Measurements from ENCODE around the gene SEMA4F.

SEMA4F gene

GRCh38 chr2:74668087-74668486 is 14.0 kb downstream of the SEMA4F start:
- H3K4me3 ChIP-seq (replicated peaks; ENCODE audit: low read depth, low read length), result no peak overlapping the region
- no peak for DNase-seq (ENCODE audit: low read depth)
- no peak for TF ChIP-seq CTCF (IDR thresholded peaks at IDR 0.05; ENCODE audit: low read length, missing control alignments)

GRCh38 chr2:74670263-74670662 is 16.2 kb downstream of the SEMA4F start:
- no peak for DNase-seq (ENCODE audit: low read depth)
- no peak for TF ChIP-seq CTCF (IDR thresholded peaks at IDR 0.05; ENCODE audit: low read length, missing control alignments)

GRCh38 chr2:74671479-74671878 is 17.4 kb downstream of the SEMA4F start:
- peak; percentile 58 for DNase-seq (ENCODE audit: low read depth)
- TF ChIP-seq CTCF (IDR thresholded peaks at IDR 0.05; ENCODE audit: low read length, missing control alignments), result no peak
- no peak overlapping the region for H3K4me3 ChIP-seq (replicated peaks; ENCODE audit: low read depth, low read length)

More at GRCh38 chr2:74670263-74670662, 16.2 kb downstream of the SEMA4F start:
- H3K4me3 ChIP-seq (replicated peaks; ENCODE audit: low read depth, low read length), result no peak overlapping the region

GRCh38 chr2:74673826-74674528 is 19.9 kb downstream of the SEMA4F start:
- TF ChIP-seq CTCF (IDR thresholded peaks at IDR 0.05; ENCODE audit: low read length, missing control alignments), result no peak
- no peak for DNase-seq (ENCODE audit: low read depth)
- H3K4me3 ChIP-seq (replicated peaks; ENCODE audit: low read depth, low read length), result no peak overlapping the region

- peak; percentile 8 for TF ChIP-seq CTCF (IDR thresholded peaks at IDR 0.05; ENCODE audit: low read length, missing control alignments)
- H3K4me3 ChIP-seq (replicated peaks; ENCODE audit: low read depth, low read length), result no peak overlapping the region
- no peak for DNase-seq (ENCODE audit: low read depth)
Observed at GRCh38 chr2:74675090-74675489, 21.0 kb downstream of the SEMA4F start.

- TF ChIP-seq CTCF (IDR thresholded peaks at IDR 0.05; ENCODE audit: low read length, missing control alignments), result no peak
- H3K4me3 ChIP-seq (replicated peaks; ENCODE audit: low read depth, low read length), result no peak overlapping the region
- no peak for DNase-seq (ENCODE audit: low read depth)
Observed at GRCh38 chr2:74676331-74676730, 22.3 kb downstream of the SEMA4F start.

GRCh38 chr2:74679615-74680014 is 25.6 kb downstream of the SEMA4F start:
- DNase-seq (ENCODE audit: low read depth), result no peak
- no peak for TF ChIP-seq CTCF (IDR thresholded peaks at IDR 0.05; ENCODE audit: low read length, missing control alignments)

More at GRCh38 chr2:74679615-74680014, 25.6 kb downstream of the SEMA4F start:
- no peak overlapping the region for H3K4me3 ChIP-seq (replicated peaks; ENCODE audit: low read depth, low read length)

All from fibroblast of pulmonary artery (primary cell).